HG03378 (cell line): ENCODE measurements around the gene FAM240A.

Experiments
- ATAC-seq: cut with Tn5 transposase; IDR thresholded peaks from one replicate; pipeline ENCODE4 v1.9.1; 2021; ENCODE audit warnings: mild to moderate bottlenecking, moderate library complexity; ENCODE audit not compliant: unreplicated experiment

The FAM240A gene

GRCh38 chr3:46673151-46674030 is 61.1 kb downstream of the FAM240A start:
- ATAC-seq: no peak

GRCh38 chr3:46674031-46674845 is 61.9 kb downstream of the FAM240A start:
- no peak for ATAC-seq

- no peak for ATAC-seq
Observed at GRCh38 chr3:46675426-46675825, 63.1 kb downstream of the FAM240A start.
